Medulla oblongata (tissue), 1 donor: ENCODE data around the gene SLC6A18.

ENCODE experiments used
- DNase-seq: peaks from one replicate; pipeline ENCODE4 v3.0.0-alpha.2; 2015; ENCODE audit errors: extremely low spot score

The SLC6A18 gene

GRCh38 chr5:1186351-1187233 lies 38.6 kb upstream of the SLC6A18 start:
- no peak for DNase-seq

GRCh38 chr5:1187234-1187949 lies 37.8 kb upstream of the SLC6A18 start:
- no peak for DNase-seq

GRCh38 chr5:1187950-1188334 lies 37.2 kb upstream of the SLC6A18 start:
- no peak for DNase-seq

GRCh38 chr5:1188464-1188863 lies 36.7 kb upstream of the SLC6A18 start:
- DNase-seq: no peak

GRCh38 chr5:1189269-1189668 lies 35.9 kb upstream of the SLC6A18 start:
- DNase-seq: no peak

- no peak for DNase-seq
Observed at GRCh38 chr5:1190278-1190677, 34.9 kb upstream of the SLC6A18 start.

- DNase-seq: no peak
Observed at GRCh38 chr5:1190837-1191239, 34.3 kb upstream of the SLC6A18 start.

GRCh38 chr5:1192971-1193590 lies 32.1 kb upstream of the SLC6A18 start:
- DNase-seq: no peak

- DNase-seq: no peak
Observed at GRCh38 chr5:1193591-1193985, 31.6 kb upstream of the SLC6A18 start.

GRCh38 chr5:1194378-1194777 lies 30.8 kb upstream of the SLC6A18 start:
- DNase-seq: no peak

- no peak for DNase-seq
Observed at GRCh38 chr5:1195439-1195838, 29.7 kb upstream of the SLC6A18 start.

GRCh38 chr5:1195916-1196315 lies 29.3 kb upstream of the SLC6A18 start:
- no peak for DNase-seq

- DNase-seq: no peak
Observed at GRCh38 chr5:1196562-1196961, 28.6 kb upstream of the SLC6A18 start.

- DNase-seq: no peak
Observed at GRCh38 chr5:1197876-1198666, 27.1 kb upstream of the SLC6A18 start.

- DNase-seq: no peak
Observed at GRCh38 chr5:1199340-1199648, 25.9 kb upstream of the SLC6A18 start.

- no peak for DNase-seq
Observed at GRCh38 chr5:1199649-1200494, 25.3 kb upstream of the SLC6A18 start.

- DNase-seq: no peak
Observed at GRCh38 chr5:1200495-1201326, 24.5 kb upstream of the SLC6A18 start.

- DNase-seq: no peak
Observed at GRCh38 chr5:1201327-1202025, 23.7 kb upstream of the SLC6A18 start, which contains the start of gene SLC6A19. Gene SLC6A19 (plus strand): TSS chr5:1201595. CDS start chr5:1201651, 56 bp downstream.

- DNase-seq: no peak
Observed at GRCh38 chr5:1202026-1202797, 23.0 kb upstream of the SLC6A18 start.
